Central memory CD4-positive, alpha-beta T cell (primary cell): ENCODE data around the gene ARSK.

Experiments used
- DNase-seq: peaks from one replicate; pipeline ENCODE4 v3.0.0; 2022

The ARSK gene

GRCh38 chr5:95565280-95565920 lies 10.5 kb downstream of the ARSK start:
- no peak for DNase-seq

- DNase-seq = no peak
Measured at GRCh38 chr5:95572016-95572415, 17.1 kb downstream of the ARSK start.

- DNase-seq = no peak
Measured at GRCh38 chr5:95581576-95581975, 26.7 kb downstream of the ARSK start.

- DNase-seq = no peak
Measured at GRCh38 chr5:95583992-95584391, 29.1 kb downstream of the ARSK start.

GRCh38 chr5:95590880-95591279 lies 36.0 kb downstream of the ARSK start:
- DNase-seq = no peak

GRCh38 chr5:95591490-95591901 lies 36.6 kb downstream of the ARSK start:
- no peak for DNase-seq

- no peak for DNase-seq
Measured at GRCh38 chr5:95595289-95595931, 40.5 kb downstream of the ARSK start.

GRCh38 chr5:95599252-95599651 lies 44.4 kb downstream of the ARSK start:
- DNase-seq = no peak

GRCh38 chr5:95600557-95600956 lies 45.7 kb downstream of the ARSK start:
- DNase-seq = no peak

GRCh38 chr5:95605786-95606185 lies 50.9 kb downstream of the ARSK start:
- no peak for DNase-seq

GRCh38 chr5:95606419-95606818 lies 51.5 kb downstream of the ARSK start:
- no peak for DNase-seq

- DNase-seq = no peak
Measured at GRCh38 chr5:95609711-95610110, 54.8 kb downstream of the ARSK start.

- no peak for DNase-seq
Measured at GRCh38 chr5:95610546-95610945, 55.6 kb downstream of the ARSK start.

- DNase-seq = no peak
Measured at GRCh38 chr5:95611396-95611795, 56.5 kb downstream of the ARSK start.

GRCh38 chr5:95613514-95613913 lies 58.6 kb downstream of the ARSK start:
- no peak for DNase-seq

- no peak for DNase-seq
Measured at GRCh38 chr5:95615164-95615467, 60.2 kb downstream of the ARSK start.

GRCh38 chr5:95617057-95617456 lies 62.2 kb downstream of the ARSK start:
- DNase-seq = no peak

GRCh38 chr5:95619096-95619495 lies 64.2 kb downstream of the ARSK start:
- DNase-seq = no peak

GRCh38 chr5:95619514-95620029 lies 64.7 kb downstream of the ARSK start:
- DNase-seq = no peak

GRCh38 chr5:95620030-95620869 lies 65.3 kb downstream of the ARSK start, which contains the start of gene GPR150:
Gene GPR150, plus strand, starts transcription at chr5:95620087. Its CDS starts 189 bp downstream, at chr5:95620276.
- peak; percentile 60 for DNase-seq

- DNase-seq = peak; percentile 48
Measured at GRCh38 chr5:95620870-95621838, 66.3 kb downstream of the ARSK start.

GRCh38 chr5:95621839-95622629 lies 67.1 kb downstream of the ARSK start:
- peak; percentile 80 for DNase-seq
